Vagina (tissue), 2 donors: ENCODE measurements around the gene ECM1. TPM values are rescaled to one million over a fixed set of nuclear protein-coding genes. Genes with fewer than 3 reads are reported as not detected.

Experiments used
- DNase-seq, 2 donors: peaks; one replicate each; pipeline ENCODE4 v3.0.0-alpha.2; 2017; ENCODE audit errors: extremely low spot score in 2 of 2
- H3K27ac ChIP-seq: fragments of 200-600 bp; sonication (generic); one replicate; pipeline ENCODE4 v1.5.1; 2019
- H3K27me3 ChIP-seq: fragments of 200-600 bp; sonication (generic); one replicate; pipeline ENCODE4 v1.5.1; 2019
- H3K36me3 ChIP-seq, 2 donors: fragments of 200-600 bp; sonication (generic); one replicate each; pipeline ENCODE4 v1.5.1; 2017 to 2019
- H3K4me1 ChIP-seq: fragments of 200-600 bp; sonication (generic); one replicate; pipeline ENCODE4 v1.5.1; 2019
- H3K4me3 ChIP-seq, 2 donors: fragments of 200-600 bp; sonication (generic); 1 replicate in 1 of 2; 2 replicates in 1 of 2; pipeline ENCODE4 v1.5.1; 2016 to 2019
- H3K9me3 ChIP-seq: fragments of 200-600 bp; sonication (generic); one replicate; pipeline ENCODE4 v1.5.1; 2019
- POLR2A ChIP-seq, 2 donors: fragments of 450-650 bp; IDR thresholded peaks; one replicate each; pipeline ENCODE4 v1.6.1; 2017; ENCODE audit warnings: antibody characterized with exemption in 2 of 2, mild to moderate bottlenecking in 2 of 2, moderate library complexity in 2 of 2
- POLR2AphosphoS5 ChIP-seq, 2 donors: sonication (generic); formaldehyde crosslinking; IDR thresholded peaks; one replicate each; pipeline ENCODE4 v1.9.0; 2017; ENCODE audit warnings: antibody characterized with exemption in 2 of 2, mild to moderate bottlenecking in 2 of 2, low read depth in 1 of 2; ENCODE audit not compliant: insufficient read depth in 1 of 2
- intact Hi-C: fragments of 100-400 bp; cut with DNase I; formaldehyde crosslinking; loops from one replicate; pipeline ENCODE4 v1.15.1; 2023
- total RNA-seq: library from RNA; depleted of rRNA; stranded (reverse); fragments of >200 nt; gene quantifications from one replicate; pipeline ENCODE4 v1.2.3, GENCODE V29; 2016
- TF ChIP-seq, protein P1 (sequence below), 3 experiments: fragments of 450-650 bp in 2 of 3; fragments of 200-600 bp in 1 of 3; sonication (generic) in 1 of 3; IDR thresholded peaks; one replicate each; pipeline ENCODE4 v1.5.1; 2017 to 2019; ENCODE audit warnings: antibody characterized with exemption in 3 of 3, mild to moderate bottlenecking in 2 of 3, moderate library complexity in 2 of 3

ECM1 gene
- total RNA-seq: 130 TPM

DNA sequence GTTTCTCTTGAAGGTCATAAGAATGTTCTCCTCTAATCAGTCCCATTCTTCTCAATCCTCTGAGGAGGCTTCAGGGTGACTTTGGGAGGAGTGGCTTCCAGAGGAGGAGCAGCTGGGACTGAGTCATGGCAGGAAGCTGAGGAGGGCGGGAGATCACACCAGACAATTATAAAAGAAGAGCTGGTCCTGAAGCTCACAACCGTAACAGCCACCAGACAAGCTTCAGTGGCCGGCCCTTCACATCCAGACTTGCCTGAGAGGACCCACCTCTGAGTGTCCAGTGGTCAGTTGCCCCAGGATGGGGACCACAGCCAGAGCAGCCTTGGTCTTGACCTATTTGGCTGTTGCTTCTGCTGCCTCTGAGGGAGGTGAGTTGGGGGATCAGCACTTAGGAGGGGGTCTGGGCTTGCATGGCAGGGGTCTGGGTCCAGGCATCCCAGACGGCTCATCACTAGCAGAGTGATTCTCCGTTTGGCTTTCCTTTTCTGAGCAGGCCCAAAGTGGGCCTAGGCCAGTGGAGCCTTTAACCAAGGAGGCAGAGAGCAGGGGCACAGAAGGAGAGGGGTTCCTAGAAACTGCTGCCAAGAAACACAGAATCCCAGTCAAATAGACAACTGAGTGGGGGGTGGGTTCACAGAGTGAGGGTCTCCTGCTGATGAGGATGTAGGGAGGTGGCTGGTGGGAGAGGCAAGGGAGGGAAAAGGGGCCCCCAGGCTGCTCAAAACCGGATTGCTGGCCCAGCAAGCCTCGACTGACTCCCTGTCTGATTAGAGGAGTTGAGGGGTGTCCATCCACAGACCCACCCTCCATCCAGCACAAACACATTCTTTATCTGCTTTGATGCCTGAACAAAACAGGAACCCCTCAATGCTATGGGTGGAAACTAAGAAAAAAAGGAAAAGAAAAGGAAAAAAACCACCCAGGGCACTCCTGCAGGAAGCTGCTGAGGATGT lies at the start of gene ECM1:
Gene ECM1, plus strand, starts transcription at position 198 of the 953 bp plus-strand sequence. Its CDS starts 101 bp downstream, at position 299.
- Histone ChIP-seq H3K4me1 (peaks cover 40% of the 10 kb centered on the region), H3K36me3 (peaks cover 0 to 36% of the 10 kb centered on the region in 2 donors), H3K27me3 (no peaks in the 10 kb centered on the region), H3K27ac (peak within 1 kb of the TSS; percentile 91), H3K9me3 (no peaks in the 10 kb centered on the region), H3K4me3 (peak within 1 kb of the TSS; percentile 26 to 40)
- TF ChIP-seq, protein P1, sequence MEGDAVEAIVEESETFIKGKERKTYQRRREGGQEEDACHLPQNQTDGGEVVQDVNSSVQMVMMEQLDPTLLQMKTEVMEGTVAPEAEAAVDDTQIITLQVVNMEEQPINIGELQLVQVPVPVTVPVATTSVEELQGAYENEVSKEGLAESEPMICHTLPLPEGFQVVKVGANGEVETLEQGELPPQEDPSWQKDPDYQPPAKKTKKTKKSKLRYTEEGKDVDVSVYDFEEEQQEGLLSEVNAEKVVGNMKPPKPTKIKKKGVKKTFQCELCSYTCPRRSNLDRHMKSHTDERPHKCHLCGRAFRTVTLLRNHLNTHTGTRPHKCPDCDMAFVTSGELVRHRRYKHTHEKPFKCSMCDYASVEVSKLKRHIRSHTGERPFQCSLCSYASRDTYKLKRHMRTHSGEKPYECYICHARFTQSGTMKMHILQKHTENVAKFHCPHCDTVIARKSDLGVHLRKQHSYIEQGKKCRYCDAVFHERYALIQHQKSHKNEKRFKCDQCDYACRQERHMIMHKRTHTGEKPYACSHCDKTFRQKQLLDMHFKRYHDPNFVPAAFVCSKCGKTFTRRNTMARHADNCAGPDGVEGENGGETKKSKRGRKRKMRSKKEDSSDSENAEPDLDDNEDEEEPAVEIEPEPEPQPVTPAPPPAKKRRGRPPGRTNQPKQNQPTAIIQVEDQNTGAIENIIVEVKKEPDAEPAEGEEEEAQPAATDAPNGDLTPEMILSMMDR (IDR thresholded peaks at IDR 0.05): no peak
- TF ChIP-seq POLR2AphosphoS5 (IDR thresholded peaks at IDR 0.05; ENCODE audit: insufficient read depth in 1 of 2, low read depth in 1 of 2) (peak; percentile 83 to 84), POLR2A (IDR thresholded peaks at IDR 0.05) (peak in 1 of 2 donors; percentile 57)
- no peak for DNase-seq
- intact Hi-C loops: no loop called here

DNA sequence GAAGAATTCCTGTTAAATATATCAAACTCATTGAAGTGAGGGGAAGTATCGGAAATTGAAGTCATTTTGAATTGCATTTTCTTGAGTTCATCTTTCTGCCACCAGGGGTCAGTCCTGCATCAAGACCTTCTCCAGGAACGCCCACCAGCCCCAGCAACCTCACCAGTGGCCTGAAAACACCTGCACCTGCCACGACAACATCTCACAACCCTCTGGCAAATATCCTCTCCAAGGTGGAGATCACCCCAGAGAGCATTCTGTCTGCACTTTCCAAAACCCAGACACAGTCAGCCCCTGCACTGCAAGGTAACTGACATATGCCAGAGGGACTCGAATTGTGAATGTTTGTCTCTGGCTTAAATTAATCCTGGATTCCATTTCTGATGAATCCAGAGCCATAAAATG lies 43.5 kb upstream of the ECM1 start:
- Histone ChIP-seq H3K4me1 (no peaks in the 10 kb centered on the region), H3K9me3 (no peaks in the 10 kb centered on the region), H3K27ac (no peak overlapping the region), H3K4me3 (no peak overlapping the region), H3K36me3 (peaks cover 5 to 66% of the 10 kb centered on the region in 2 donors), H3K27me3 (no peaks in the 10 kb centered on the region)
- intact Hi-C loops: no loop called here
- DNase-seq: peak in 1 of 2 donors; percentile 54
- TF ChIP-seq POLR2A (IDR thresholded peaks at IDR 0.05): no peak
- TF ChIP-seq, protein P1 (IDR thresholded peaks at IDR 0.05): peak; percentile 35 to 71 (median 49)
- TF ChIP-seq POLR2AphosphoS5 (IDR thresholded peaks at IDR 0.05; ENCODE audit: insufficient read depth in 1 of 2, low read depth in 1 of 2): no peak

DNA sequence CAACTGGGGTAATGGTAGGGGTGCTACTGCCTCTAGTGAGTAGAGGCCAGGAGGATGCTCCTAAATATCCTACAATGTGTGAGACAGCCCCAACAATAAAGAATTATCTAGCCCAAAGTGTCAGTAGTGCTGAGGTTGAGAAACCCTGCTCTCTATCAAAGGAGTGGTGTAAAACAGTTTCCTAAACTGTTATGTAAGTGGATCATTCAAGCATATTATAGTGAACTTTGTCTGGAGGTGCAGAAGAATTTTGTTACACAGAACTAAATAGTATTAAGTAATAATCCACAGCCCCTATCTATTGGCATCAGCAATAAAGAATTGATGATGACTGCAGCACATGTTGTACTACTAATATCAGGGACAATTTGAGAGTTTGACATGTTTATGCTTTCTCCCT lies 40.9 kb upstream of the ECM1 start:
- intact Hi-C loops: no loop called here

DNA sequence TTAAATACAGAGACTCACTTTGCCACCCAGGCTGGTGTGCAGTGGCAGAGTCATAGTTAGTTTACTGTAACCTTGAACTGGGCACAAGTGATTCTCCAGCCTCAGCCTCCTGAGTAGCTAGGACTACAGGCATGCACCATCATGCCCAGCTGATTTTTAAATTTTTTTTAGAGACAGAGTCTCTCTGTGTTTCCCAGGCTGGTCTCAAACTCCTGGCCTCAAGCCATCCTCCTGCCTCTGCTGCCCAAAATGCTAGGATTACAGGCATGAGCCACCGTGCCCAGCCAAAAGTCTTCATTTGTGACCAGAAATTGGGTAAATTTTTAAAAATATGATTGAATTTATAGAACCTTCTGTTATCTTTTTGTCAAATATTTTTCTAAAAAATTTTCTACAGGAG lies 38.6 kb upstream of the ECM1 start:
- H3K27me3 ChIP-seq: no peaks in the 10 kb centered on the region
- H3K4me3 ChIP-seq: no peak overlapping the region
- intact Hi-C loops: no loop called here
- no peaks in the 10 kb centered on the region for H3K4me1 ChIP-seq
- no peak for DNase-seq
- peaks cover 5 to 61% of the 10 kb centered on the region in 2 donors for H3K36me3 ChIP-seq
- no peak overlapping the region for H3K27ac ChIP-seq
- TF ChIP-seq POLR2AphosphoS5 (IDR thresholded peaks at IDR 0.05; ENCODE audit: insufficient read depth in 1 of 2, low read depth in 1 of 2): no peak
- TF ChIP-seq, protein P1 (IDR thresholded peaks at IDR 0.05): no peak
- TF ChIP-seq POLR2A (IDR thresholded peaks at IDR 0.05): no peak
- no peaks in the 10 kb centered on the region for H3K9me3 ChIP-seq

More for the DNA sequence above, 40.9 kb upstream of the ECM1 start:
- no peaks in the 10 kb centered on the region for H3K4me1 ChIP-seq
- H3K27ac ChIP-seq: no peak overlapping the region
- H3K9me3 ChIP-seq: no peaks in the 10 kb centered on the region
- no peak for TF ChIP-seq POLR2AphosphoS5 (IDR thresholded peaks at IDR 0.05; ENCODE audit: insufficient read depth in 1 of 2, low read depth in 1 of 2)
- no peak for TF ChIP-seq POLR2A (IDR thresholded peaks at IDR 0.05)
- TF ChIP-seq, protein P1 (IDR thresholded peaks at IDR 0.05): no peak
- peaks cover 5 to 60% of the 10 kb centered on the region in 2 donors for H3K36me3 ChIP-seq
- peak in 1 of 2 donors; percentile 3 for DNase-seq
- H3K27me3 ChIP-seq: no peaks in the 10 kb centered on the region
- no peak overlapping the region for H3K4me3 ChIP-seq
